HG02678 (cell line): ENCODE results near the gene NEK2.
"Not testable (repeated sequence)": the region's sequence is repeated elsewhere in the genome, so short reads cannot be mapped to it uniquely, and the experiment has no call there.

Experiments used
- ATAC-seq: cut with Tn5 transposase; IDR thresholded peaks from one replicate; pipeline ENCODE4 v1.9.1; 2021; ENCODE audit warnings: mild to moderate bottlenecking, moderate library complexity; ENCODE audit not compliant: unreplicated experiment

Gene NEK2

DNA sequence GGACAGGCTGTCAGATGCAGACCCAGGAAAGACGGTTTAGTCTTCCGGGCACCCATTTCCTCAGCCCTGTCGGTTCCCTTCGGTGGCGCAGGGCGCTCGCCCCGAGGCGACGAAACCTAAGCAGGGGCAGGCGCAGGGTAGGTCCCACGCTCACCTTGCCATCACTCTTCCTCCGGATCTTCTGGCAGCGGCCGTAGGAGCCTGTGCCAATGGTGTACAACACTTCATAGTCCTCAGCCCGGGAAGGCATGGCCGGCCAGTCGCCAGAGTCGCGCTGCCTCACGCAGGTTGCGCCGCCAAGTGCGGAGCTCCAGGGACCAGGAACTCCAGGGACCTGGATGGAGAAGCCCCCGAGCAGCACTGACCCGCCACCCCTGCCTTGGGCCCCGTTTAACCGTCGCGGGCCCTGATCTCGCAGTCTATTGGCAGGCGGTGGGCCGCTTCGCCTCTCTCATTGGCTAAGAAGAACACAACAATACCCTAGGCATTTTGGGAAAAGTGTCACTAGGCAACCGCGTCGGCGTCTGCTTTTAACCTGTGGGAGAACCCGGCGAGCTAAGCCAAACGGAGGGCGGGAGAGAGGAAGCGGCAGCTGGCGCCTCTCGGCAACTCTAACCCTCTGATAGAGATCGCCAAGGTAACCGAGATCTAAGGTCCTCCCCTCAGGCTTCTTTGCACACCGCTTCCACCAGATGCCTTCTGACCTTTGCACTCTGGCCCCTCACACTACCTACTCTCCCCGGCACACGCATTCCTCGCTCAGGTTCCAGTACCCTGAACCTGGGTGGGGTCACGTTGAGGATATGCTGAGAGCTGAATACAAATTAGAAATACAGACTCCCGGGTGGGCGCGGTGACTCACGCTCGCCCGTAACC is at the start of gene NEK2:
TSS of gene NEK2 (minus strand) at position 392 of the 876 bp plus-strand sequence. CDS start at position 250, 142 bp downstream.
- ATAC-seq = peak; percentile 97

DNA sequence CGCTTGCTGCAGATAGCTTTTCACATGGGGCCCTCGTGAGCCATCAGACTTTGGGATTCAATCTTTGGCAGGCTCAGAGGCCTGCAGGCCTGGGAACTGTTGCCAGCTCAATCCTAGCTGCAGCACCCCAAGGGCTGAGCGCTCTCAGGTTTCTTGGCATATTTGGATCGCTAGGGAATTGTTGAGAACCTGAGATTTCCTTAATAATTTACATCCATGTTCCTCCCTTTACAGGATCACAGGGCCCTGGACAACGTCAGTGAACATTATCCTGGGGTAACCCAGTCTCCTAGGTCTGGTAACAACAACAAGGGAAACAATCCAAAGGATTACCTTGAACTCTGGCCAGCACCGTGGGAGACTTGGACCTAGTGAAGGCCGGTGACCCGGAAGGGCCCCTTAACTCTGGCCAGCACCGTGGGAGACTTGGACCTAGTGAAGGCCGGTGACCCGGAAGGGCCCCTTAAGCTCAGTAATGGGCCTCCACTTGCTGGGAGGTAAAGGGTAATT is 49.3 kb upstream of the NEK2 start:
- ATAC-seq = no peak

DNA sequence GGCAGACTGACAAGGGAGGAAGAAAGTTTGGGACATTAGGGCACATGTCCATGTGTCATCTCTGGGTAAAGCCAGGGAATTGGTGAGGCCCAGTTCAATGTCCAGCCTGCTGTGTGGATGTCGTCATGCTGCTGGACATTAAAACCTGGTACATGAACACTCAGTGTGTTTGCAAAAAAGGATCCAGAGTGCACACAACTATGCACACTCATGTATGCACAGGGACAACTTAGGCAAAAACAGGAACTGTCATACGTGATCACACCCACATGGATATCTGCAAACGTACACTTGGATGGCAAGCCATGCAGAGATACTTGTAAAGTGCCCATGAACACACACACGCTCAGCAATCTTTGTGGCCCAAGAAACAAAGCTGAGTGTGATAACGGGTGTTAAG is 47.9 kb upstream of the NEK2 start:
- ATAC-seq = no peak

DNA sequence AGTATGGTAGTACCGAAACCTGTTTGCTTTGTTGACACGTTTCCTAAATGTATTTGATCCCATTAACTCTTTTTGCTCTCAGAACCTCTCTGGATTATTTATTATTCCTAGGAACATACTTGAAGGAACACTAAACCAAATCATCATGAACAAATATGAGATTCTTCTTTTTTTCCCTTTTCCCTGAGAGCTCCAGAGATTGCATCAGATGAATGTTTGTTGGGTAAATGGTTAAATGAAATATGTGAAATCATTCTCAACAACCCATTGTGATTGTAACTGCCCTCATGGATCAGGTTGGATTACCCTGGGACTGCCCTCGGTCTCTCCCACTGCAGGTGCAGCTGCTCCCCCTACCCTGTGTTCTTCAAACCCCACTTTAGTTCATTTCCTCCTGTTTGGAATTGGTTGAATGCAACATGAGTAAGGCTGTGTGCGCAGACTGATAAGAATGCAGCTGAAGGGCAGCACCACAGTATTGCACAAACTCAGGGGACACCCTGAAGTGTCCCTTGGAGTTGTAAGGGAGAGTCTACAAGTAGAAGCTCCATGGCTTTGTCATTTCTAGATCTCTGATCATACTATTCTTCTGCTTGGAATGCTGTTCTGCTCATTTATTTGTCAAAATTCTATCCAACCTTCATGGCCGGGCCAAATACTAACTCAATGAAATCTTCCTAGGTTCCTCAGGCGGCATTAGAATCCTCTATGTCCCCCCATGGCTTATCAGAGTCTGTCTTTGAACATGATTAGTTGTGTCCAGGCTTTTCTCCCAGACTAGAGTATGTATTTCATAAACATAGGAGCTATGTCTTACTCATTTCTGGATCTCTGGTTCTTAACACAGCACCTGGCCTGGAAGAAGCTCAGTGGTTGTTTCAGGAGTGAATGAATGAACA is 47.1 kb upstream of the NEK2 start:
- ATAC-seq = no peak

DNA sequence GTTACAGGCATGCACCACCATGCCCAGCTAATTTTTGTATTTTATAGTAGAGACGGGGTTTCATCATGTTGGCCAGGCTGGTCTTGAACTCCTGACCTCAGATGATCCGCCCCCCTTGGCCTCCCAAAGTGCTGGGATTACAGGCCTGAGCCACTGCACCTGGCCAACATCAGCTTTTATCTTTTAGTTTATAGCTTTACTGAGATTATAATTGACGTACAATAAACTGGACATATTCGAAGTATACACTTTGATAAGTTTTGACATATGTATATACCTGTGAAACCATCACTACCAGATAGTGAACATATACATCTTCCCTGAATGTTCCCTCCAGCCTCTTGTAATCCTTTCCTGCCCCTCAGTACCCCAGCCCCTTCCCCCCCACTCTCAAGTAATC is 41.1 kb upstream of the NEK2 start:
- ATAC-seq = not testable (repeated sequence)

DNA sequence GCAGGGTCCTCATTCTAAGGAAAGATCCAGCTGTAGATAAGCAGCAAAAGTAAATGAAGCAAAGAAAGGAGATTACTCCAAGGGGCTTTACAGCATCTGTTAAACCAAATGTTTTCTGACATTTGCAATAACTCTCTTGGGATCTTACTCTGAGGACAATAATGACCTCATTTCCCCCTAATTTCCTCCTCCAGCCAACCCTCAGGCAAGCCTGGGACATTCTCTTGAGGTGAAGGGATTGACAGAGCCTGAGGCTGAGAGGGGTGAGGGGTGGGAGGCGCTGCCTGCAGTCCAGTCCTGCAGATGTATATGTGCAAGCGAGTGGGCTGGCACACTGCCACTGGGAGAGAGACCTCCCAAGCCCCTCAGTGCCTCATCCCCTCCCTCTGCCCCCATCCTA is 40.5 kb upstream of the NEK2 start:
- no peak for ATAC-seq

DNA sequence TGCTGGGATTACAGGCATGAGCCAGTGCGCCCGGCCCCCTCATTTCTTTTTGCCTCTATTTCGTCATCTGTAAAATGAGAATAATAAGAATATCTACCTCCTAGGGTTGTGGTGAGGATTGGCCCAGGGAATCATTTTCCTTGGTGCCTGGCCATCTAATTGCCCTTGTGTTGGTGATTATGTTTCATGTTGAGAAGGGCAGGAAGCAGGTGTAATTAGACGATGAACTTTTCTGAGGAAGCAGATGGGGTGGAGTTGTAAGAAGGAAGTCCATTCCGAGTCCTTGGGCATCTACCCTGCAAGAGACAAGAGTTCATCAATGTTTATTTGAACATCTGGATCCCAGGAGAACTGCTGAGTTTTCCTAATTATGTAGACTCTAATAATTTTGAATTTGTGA is 38.7 kb upstream of the NEK2 start:
- no peak for ATAC-seq

DNA sequence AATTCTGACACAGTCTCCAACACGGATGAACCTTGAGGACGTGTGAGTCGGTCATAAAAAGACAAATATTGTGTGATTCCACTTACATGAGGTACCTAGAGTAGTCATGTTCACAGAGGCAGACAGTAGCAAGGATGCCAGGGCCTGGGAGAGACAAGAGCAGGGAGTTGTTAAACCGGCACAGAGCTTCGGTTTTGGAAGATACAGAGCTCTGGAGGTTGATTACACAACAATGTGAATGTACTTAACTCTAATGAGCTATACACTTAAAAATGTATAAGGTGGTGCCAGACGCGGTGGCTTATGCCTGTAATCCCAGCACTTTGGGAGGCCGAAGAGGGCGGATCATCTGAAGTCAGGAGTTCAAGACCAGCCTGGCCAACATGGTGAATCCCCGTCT is 37.8 kb upstream of the NEK2 start:
- no peak for ATAC-seq

DNA sequence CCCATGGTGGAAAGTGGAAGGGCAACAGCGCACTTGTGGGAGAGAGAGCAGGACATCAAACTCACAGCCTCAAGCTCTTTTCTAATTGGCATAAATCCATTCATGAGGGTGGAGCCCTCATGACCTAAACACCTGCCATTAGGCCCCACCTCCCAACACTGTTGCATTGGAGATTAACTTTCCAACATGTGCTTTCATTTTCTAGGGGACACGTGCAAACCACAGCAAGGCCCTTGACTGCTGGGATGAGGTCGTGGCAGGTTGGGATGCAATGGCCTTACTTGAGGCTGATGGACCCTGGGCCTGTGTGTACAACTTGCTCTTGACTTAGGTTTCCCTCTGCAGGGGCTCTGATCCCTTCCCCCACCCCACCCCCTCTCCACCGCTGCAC is 35.9 kb upstream of the NEK2 start:
- ATAC-seq = no peak

DNA sequence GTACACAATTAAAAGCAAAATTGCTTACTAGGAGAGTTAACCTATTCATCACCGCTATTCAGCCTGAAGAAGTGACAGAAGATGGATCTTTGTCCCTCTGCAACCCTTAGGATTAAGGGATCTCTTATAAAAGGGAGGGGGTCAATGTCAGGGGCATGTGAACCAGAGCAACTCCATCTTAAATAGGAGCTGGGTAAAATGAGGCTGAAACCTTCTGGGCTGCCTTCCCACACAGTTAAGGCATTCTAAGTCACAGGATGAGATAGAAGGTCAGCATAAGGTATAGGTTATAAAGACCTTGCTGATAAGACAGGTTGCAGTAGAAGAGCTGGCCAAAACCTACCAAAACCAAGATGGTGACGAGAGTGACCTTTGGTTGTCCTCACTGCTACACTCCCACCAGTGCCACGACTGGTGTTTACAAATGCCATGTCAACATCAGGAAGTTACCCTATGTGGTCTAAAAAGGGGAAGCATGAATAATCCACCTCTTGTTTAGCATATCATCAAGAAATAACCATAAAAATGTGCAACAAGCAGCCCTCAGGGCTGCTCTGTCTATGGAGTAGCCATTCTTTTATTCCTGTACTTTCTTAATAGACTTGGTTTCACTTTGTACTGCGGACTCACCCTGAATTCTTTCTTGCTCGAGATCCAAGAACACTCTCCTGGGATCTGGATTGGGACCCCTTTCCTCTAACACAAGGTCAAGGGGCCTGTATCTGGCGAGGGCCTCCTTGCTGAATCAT is 35.3 kb upstream of the NEK2 start:
- ATAC-seq = no peak

DNA sequence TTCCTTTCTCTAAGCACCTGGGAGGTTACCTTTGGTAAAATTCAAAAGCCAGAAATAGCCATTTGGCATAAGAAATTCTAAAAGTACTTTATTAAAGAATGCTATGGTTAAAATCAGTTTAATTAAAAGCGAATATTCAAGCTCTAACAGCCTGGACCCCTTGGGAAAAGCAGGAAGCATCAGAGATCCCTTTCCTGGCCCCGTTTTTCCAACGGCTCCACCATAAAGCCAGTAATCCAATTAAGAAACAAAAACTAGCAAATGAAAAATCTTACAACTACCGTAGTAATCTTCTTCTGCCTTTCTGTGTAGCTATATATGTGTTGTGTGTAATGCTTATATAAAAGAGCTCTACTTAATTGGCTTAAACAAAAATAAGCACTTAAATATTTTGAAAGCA is 33.5 kb upstream of the NEK2 start:
- ATAC-seq = no peak

DNA sequence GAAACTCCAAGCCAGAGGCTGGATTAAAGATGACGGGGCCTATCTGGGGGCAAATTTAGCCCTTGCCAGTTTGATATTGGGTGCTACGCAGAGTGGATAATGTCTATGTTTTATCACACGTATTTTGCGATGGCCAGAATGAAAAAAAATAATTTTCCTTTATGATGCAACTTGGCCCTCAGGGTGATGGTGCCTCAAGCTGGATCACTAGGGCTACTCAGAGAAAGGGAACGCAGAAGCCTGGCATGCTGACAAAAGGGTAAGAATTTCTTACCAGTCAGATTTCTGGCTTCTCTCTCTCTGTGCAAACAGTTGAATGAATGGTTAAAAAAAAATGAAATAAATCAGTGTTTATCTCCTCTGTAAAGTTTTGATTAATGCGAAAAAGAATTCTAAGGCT is 32.6 kb upstream of the NEK2 start:
- no peak for ATAC-seq

DNA sequence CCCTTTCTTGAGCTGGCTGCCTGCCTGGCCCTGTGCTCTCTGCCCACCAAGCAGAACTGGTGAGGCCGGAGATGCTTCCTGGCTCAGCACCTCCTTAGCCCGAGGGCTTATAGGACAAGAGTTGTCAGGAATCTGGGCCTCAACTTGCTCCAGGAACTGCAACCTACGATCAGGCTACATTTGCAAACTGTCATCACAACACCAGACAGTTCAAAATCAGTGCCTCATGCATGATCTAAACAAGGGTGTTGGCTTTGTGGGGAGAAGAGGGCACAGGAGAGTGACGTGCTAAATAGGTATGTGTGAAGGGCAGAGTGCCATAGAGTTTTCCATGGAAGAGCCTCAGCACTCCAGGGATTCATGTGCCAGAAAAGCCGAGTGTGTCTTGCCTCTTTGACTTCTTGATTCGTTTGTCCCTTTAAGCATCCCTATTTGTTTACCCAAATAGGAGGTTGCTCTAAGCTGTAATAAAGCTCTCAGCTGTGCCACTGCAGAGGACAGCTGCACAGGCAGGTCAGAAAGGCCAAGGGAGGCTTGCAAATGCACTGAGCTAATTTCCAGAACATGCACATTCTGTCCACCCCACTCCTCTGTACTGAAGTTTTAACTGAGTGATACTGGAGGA is 30.2 kb upstream of the NEK2 start:
- ATAC-seq = no peak

DNA sequence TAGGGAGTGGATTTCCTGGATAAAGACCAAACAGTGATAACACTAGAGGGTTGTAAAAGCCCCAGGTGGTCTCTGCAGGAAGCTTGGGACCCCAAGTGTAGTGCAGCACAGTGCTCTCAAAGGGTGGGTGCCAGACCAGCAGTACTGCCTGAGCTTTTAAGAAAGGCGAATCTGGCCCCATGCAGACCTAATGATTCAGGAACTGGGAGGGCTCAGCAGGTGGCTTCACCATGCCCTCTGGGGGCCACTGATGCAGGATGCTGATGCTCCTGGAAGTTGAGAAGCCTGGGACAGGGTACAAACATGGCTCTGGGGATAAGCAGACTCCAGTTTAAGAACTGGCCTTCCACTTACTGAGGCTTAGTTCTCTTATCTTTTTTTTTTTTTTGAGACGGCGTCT is 29.1 kb upstream of the NEK2 start:
- ATAC-seq = no peak

DNA sequence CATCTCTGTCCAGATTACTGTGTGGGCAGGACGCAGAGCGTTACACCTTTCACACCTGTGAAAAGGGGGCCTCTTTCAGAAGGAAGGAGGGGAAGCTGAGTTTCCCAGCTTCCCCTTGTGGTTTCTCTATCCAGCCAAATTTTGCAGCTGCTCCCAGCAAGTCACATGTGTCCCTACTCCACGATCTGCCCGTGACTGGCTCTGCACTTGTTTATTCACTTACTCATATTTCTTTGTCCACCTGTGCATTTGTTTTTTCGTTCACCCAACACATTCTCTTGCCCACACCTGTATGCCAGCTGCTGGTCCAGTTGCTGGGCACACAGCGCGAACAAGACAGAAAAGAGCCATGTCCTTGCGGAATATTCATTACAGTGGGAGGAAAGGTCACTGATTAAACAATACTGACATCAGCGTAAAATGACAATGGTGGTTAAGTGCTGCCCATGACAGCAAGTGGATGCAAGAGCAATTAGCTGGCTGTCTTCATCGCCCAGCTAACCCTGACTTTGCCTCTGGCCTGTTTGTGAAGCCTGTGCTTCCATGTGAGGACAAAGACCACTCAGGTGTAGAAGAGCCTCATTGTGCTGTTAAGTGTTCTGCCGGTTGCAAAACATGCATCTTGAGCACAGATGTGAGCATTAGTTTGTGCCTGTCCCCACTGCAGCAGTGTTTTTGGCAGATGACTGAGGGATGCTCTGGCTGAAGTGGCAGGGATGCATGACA is 28.6 kb upstream of the NEK2 start:
- ATAC-seq = no peak

DNA sequence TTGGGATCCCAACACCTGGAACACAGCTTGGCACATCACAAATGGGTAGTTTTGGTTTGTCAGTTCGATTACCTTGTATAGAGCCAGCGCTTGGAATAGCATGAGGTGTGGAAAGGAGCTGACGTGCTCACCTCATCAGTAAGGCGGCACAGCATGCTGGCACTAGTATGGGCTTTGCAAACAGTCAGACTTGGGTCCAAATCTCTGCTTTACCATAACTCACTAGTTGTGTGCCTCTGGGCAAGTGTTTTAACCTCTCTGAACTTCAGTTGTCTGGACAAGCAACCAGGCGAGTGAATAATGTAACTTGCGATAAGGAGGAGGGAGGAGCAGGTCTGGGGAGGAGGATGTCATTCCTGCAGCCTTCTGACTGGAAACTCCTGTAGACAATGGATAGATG is 26.3 kb upstream of the NEK2 start:
- no peak for ATAC-seq

DNA sequence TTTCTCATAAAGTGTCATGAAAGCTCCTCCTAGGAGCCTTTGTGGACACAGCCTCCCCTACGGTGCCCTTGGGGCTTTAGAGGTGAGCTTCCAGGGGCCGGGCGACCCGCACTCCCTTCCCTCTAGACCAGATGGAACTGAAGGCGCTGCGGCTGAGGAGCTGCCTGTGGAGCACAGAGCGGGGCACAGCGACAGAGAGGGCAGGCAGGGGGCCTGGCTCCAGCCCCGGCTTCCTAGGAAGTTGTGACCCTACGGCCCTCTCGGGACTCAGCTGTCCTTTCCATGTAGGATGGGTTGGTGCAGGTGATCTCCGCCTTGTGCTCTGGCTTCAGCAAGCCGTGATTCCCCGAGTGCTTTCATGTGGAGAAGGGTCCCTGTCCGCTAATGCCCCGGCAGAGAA is 23.6 kb upstream of the NEK2 start:
- no peak for ATAC-seq

DNA sequence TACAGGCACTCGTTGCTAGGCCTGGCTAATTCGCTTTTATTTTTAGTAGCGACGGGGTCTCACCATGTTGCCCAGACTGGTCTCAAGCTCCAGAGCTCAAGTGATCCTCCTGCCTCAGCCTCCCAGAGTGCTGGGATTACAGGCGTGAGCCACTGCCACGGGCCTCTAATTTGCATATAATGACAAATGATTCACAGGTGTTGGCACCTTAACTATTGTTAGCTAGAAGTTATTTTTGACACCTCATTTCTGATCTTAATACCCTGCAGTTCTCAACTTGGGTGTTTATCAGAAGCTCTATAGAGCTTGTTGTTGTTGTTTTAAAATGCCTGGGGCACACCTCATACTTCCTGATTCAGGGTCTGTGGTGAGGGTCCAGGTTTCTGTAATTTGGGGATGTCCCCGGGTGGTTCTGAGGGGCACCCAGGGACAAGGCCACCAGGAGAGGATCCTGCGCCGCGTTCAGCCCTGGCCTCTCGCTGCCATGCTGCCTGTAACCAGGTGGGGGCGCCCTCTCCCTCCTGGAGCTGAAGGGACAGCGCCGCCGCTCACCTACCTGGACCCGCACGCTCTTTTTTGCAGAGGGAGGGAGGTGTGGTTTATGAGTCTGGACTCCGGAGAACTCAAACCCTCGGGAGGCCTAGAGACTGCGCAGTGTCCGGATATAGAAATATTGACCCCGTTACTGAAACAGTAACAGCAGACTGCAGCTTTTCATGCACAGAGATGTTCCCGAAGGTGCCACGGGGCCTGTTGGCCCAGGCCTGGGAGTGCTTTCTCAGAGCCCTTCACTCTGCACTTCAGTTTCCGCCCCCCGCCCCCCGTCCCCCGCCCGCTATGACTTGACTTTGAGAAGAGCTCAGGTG is 23.0 kb upstream of the NEK2 start:
- peak; percentile 46 for ATAC-seq

DNA sequence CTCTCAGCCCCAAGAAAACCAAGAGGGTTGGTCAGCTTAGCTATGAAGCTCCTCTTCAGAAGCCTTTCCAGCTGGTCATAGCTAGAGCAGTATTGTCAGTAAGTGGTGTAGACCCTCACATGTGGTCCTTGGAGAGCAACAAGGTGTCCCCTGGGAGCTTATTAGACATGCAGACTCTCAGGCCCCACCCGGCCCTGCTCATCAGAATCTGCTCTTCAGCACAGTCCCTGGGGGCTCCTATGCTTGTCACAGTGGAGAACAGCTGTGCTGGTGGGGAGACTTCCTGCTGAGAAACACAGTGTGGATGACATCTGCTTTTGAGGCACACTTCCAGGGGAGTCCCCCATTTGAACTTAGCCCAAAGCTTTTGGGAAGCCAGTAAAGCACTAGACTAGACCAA is 21.9 kb upstream of the NEK2 start:
- peak; percentile 81 for ATAC-seq
